ENCODE results near the gene SEC24B.

Gene SEC24B

DNA sequence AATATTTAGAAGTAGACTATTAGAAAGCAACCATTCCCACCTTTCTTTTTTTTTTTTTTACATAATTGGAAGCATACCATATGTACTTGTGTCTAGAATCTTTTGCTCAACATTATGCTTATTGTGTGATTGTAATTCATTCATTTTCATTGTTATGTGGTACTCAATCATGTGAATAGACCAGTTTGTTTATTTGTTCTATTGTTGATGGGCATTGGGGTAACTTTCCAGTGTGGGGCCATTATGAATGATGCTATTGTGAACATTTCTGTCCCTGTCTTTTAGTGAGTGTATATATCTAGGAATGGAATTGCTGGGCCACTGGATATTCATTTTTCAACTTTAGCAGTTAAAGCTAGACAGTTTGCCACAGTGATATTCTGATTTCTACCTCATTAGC is 63.9 kb downstream of the SEC24B start:
- TF ChIP-seq ZNF70 (CRISPR knock-in tag; IDR thresholded peaks at IDR 0.05): no peak
- TF ChIP-seq, protein P1, sequence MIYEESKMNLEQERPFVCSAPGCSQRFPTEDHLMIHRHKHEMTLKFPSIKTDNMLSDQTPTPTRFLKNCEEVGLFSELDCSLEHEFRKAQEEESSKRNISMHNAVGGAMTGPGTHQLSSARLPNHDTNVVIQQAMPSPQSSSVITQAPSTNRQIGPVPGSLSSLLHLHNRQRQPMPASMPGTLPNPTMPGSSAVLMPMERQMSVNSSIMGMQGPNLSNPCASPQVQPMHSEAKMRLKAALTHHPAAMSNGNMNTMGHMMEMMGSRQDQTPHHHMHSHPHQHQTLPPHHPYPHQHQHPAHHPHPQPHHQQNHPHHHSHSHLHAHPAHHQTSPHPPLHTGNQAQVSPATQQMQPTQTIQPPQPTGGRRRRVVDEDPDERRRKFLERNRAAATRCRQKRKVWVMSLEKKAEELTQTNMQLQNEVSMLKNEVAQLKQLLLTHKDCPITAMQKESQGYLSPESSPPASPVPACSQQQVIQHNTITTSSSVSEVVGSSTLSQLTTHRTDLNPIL (CRISPR knock-in tag; IDR thresholded peaks at IDR 0.05; ENCODE audit: low read depth): no peak
- ATAC-seq: no peak

DNA sequence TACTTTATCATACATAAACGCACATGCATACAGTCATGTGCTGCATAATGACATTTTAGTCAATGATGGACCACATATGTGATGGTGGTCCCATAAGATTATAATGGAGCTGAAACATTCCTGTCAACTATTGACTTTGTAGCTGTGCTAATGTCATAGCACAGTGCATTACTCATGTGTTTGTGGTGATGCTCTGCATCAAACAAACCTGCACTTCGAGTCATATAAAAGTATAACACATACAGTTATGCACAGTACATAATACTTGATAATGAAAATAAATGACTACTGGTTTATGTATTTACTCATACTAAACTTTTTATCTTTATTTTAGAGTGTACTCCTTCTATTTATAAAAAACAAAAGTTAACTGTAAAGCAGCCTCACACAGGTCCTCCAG is 65.9 kb downstream of the SEC24B start:
- TF ChIP-seq ARNTL (CRISPR knock-in tag; IDR thresholded peaks at IDR 0.05; ENCODE audit: borderline replicate concordance, low read depth): no peak
- TF ChIP-seq CSDC2 (CRISPR knock-in tag; IDR thresholded peaks at IDR 0.05): no peak
- TF ChIP-seq ZNF8 (CRISPR knock-in tag; IDR thresholded peaks at IDR 0.05): no peak
- no peak for TF ChIP-seq ZNF70 (CRISPR knock-in tag; IDR thresholded peaks at IDR 0.05)
- ATAC-seq: no peak

DNA sequence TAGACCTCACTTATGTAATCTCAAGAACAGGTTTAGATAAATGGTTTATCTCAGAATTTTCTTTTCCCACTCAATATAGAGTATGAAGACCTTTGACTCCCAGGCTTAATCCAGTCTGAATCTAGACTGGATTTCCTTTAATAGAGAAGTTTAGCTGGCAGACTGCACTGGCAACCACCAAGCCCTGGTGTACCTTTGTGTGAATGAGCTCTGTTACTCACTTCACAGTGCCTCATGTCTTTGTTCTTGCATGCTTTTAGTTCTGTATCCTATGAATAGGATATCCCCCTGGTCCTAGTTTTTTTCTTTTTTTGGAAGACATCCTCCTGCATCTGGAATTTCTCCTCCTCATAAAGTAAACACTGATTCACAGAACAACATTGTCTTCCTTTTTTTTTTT is 73.3 kb downstream of the SEC24B start:
- no peak for TF ChIP-seq ZFP30 (CRISPR knock-in tag; IDR thresholded peaks at IDR 0.05)
- TF ChIP-seq PPARA (CRISPR knock-in tag; IDR thresholded peaks at IDR 0.05; ENCODE audit: borderline replicate concordance): no peak
- no peak for TF ChIP-seq GLIS3 (CRISPR knock-in tag; IDR thresholded peaks at IDR 0.05)
- TF ChIP-seq, protein P2, sequence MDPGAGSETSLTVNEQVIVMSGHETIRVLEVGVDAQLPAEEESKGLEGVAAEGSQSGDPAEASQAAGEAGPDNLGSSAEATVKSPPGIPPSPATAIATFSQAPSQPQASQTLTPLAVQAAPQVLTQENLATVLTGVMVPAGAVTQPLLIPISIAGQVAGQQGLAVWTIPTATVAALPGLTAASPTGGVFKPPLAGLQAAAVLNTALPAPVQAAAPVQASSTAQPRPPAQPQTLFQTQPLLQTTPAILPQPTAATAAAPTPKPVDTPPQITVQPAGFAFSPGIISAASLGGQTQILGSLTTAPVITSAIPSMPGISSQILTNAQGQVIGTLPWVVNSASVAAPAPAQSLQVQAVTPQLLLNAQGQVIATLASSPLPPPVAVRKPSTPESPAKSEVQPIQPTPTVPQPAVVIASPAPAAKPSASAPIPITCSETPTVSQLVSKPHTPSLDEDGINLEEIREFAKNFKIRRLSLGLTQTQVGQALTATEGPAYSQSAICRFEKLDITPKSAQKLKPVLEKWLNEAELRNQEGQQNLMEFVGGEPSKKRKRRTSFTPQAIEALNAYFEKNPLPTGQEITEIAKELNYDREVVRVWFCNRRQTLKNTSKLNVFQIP (CRISPR knock-in tag; IDR thresholded peaks at IDR 0.05; ENCODE audit: borderline replicate concordance, low read depth): no peak
- no peak for TF ChIP-seq ZFP3 (CRISPR knock-in tag; IDR thresholded peaks at IDR 0.05)
- no peak for TF ChIP-seq ZNF70 (CRISPR knock-in tag; IDR thresholded peaks at IDR 0.05)
- no peak for TF ChIP-seq RARB (CRISPR knock-in tag; IDR thresholded peaks at IDR 0.05)
- no peak for TF ChIP-seq ZNF565 (CRISPR knock-in tag; conservative IDR thresholded peaks at IDR 0.05; ENCODE audit: low read depth)
- no peak for TF ChIP-seq OSR1 (CRISPR knock-in tag; IDR thresholded peaks at IDR 0.05)
- TF ChIP-seq, protein P3, sequence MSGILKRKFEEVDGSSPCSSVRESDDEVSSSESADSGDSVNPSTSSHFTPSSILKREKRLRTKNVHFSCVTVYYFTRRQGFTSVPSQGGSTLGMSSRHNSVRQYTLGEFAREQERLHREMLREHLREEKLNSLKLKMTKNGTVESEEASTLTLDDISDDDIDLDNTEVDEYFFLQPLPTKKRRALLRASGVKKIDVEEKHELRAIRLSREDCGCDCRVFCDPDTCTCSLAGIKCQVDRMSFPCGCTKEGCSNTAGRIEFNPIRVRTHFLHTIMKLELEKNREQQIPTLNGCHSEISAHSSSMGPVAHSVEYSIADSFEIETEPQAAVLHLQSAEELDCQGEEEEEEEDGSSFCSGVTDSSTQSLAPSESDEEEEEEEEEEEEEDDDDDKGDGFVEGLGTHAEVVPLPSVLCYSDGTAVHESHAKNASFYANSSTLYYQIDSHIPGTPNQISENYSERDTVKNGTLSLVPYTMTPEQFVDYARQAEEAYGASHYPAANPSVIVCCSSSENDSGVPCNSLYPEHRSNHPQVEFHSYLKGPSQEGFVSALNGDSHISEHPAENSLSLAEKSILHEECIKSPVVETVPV (CRISPR knock-in tag; IDR thresholded peaks at IDR 0.05): no peak
- TF ChIP-seq BACH2 (CRISPR knock-in tag; IDR thresholded peaks at IDR 0.05; ENCODE audit: borderline replicate concordance): no peak
- TF ChIP-seq, protein P1 (CRISPR knock-in tag; IDR thresholded peaks at IDR 0.05; ENCODE audit: low read depth): no peak
- TF ChIP-seq TCF4 (CRISPR knock-in tag; IDR thresholded peaks at IDR 0.05; ENCODE audit: borderline replicate concordance): no peak
- no peak for TF ChIP-seq ESRRG (CRISPR knock-in tag; IDR thresholded peaks at IDR 0.05)
- no peak for TF ChIP-seq SNAI2 (CRISPR knock-in tag; IDR thresholded peaks at IDR 0.05)
- TF ChIP-seq, protein P4, sequence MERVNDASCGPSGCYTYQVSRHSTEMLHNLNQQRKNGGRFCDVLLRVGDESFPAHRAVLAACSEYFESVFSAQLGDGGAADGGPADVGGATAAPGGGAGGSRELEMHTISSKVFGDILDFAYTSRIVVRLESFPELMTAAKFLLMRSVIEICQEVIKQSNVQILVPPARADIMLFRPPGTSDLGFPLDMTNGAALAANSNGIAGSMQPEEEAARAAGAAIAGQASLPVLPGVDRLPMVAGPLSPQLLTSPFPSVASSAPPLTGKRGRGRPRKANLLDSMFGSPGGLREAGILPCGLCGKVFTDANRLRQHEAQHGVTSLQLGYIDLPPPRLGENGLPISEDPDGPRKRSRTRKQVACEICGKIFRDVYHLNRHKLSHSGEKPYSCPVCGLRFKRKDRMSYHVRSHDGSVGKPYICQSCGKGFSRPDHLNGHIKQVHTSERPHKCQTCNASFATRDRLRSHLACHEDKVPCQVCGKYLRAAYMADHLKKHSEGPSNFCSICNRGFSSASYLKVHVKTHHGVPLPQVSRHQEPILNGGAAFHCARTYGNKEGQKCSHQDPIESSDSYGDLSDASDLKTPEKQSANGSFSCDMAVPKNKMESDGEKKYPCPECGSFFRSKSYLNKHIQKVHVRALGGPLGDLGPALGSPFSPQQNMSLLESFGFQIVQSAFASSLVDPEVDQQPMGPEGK (CRISPR knock-in tag; IDR thresholded peaks at IDR 0.05; ENCODE audit: borderline replicate concordance): no peak
- no peak for ATAC-seq

DNA sequence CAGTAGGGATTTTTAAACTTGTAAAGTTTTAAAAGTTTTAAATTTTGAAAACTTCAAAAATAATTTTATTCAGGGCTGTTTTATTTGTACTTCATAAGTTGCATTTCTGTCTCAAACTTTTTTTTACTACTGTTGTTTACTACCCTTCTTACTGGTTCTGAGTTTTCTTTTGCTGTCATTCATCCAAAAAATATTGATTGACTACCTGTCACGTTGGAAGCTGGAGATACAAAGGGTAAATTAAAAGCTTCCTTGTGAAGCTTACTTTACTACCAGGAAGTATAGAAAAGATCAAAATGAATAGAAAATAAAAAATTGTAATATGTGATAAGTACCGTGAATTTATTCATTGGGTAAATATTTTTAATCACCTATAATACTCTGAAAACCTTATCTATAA is 77.1 kb downstream of the SEC24B start:
- TF ChIP-seq, protein P5, sequence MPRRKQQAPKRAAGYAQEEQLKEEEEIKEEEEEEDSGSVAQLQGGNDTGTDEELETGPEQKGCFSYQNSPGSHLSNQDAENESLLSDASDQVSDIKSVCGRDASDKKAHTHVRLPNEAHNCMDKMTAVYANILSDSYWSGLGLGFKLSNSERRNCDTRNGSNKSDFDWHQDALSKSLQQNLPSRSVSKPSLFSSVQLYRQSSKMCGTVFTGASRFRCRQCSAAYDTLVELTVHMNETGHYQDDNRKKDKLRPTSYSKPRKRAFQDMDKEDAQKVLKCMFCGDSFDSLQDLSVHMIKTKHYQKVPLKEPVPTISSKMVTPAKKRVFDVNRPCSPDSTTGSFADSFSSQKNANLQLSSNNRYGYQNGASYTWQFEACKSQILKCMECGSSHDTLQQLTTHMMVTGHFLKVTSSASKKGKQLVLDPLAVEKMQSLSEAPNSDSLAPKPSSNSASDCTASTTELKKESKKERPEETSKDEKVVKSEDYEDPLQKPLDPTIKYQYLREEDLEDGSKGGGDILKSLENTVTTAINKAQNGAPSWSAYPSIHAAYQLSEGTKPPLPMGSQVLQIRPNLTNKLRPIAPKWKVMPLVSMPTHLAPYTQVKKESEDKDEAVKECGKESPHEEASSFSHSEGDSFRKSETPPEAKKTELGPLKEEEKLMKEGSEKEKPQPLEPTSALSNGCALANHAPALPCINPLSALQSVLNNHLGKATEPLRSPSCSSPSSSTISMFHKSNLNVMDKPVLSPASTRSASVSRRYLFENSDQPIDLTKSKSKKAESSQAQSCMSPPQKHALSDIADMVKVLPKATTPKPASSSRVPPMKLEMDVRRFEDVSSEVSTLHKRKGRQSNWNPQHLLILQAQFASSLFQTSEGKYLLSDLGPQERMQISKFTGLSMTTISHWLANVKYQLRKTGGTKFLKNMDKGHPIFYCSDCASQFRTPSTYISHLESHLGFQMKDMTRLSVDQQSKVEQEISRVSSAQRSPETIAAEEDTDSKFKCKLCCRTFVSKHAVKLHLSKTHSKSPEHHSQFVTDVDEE (CRISPR knock-in tag; IDR thresholded peaks at IDR 0.05): no peak
- TF ChIP-seq, protein P2 (CRISPR knock-in tag; IDR thresholded peaks at IDR 0.05; ENCODE audit: borderline replicate concordance, low read depth): no peak
- TF ChIP-seq CSDC2 (CRISPR knock-in tag; IDR thresholded peaks at IDR 0.05) (no peak), TCF4 (CRISPR knock-in tag; IDR thresholded peaks at IDR 0.05; ENCODE audit: borderline replicate concordance) (no peak), GLIS3 (CRISPR knock-in tag; IDR thresholded peaks at IDR 0.05) (no peak), ZNF8 (CRISPR knock-in tag; IDR thresholded peaks at IDR 0.05) (no peak), OSR1 (CRISPR knock-in tag; IDR thresholded peaks at IDR 0.05) (no peak), BACH2 (CRISPR knock-in tag; IDR thresholded peaks at IDR 0.05; ENCODE audit: borderline replicate concordance) (no peak), ZC3H10 (CRISPR knock-in tag; IDR thresholded peaks at IDR 0.05) (no peak), RARB (CRISPR knock-in tag; IDR thresholded peaks at IDR 0.05) (no peak), TOX (CRISPR knock-in tag; IDR thresholded peaks at IDR 0.05; ENCODE audit: borderline replicate concordance) (no peak), ESRRG (CRISPR knock-in tag; IDR thresholded peaks at IDR 0.05) (no peak)
- TF ChIP-seq, protein P1 (CRISPR knock-in tag; IDR thresholded peaks at IDR 0.05; ENCODE audit: low read depth): no peak
- ATAC-seq: no peak
